HK-2 (cell line): Measurements from ENCODE around the gene WDR45B.

Experiments
- DNase-seq: peaks from one replicate; pipeline ENCODE4 v3.0.0-alpha.2; 2018; ENCODE audit not compliant: unreplicated experiment

WDR45B gene

DNA sequence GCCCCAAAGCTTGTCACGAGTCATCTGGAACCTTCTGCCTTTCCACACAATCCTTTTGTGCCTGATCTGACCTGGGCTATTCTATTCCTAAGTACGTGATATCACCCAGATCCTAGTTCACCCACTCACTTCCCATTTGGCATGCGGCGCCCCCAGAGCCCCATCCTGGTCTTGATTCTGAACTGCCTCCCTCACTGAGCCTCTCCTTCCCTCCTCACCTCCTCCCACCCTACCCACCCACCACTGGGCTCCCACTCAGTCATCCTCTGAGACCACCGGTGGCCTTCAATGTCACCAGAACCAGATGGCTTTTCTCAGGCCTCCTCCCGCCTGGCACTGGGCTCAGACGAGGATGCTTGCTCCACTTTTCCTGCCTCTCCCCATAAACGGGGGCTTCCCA, 18.5 kb downstream of the WDR45B start:
- DNase-seq: no peak

DNA sequence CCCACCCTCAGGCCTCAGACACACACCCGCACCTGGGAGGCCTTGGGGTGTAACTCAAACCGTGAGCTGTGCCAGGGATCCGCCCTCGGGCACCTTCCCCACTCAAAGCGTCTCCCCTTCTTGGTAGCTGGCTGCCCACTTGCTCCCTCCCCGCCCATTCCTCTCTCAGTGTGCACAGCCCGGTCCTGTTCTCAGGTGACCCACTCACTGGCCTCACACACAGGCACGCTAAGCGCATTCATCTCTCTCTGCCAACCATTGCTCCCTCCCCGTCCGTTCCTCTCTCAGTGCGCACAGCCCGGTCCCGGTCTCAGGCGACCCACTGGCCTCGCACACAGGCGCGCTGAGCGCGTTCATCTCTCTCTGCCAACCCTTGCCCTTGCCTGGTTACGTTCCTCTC, 20.8 kb downstream of the WDR45B start:
- DNase-seq: no peak

DNA sequence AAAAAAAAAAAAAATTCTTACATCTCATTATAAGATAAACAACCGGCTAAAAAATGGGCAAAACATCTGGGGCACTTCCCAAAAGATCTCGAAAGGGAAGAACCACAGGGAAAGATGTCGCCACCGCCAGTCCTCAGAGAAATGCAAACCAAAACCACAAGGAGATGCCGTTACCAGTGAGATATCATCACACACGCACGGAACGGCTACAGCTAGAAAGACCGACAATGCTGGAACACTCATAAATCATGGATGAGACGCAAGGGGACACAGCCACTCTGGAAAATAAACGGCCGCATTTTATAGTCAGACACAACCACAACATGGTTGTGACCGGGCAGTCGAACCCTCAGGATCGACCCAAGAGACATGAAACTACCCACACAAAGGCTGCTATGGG, 24.5 kb downstream of the WDR45B start:
- no peak for DNase-seq

DNA sequence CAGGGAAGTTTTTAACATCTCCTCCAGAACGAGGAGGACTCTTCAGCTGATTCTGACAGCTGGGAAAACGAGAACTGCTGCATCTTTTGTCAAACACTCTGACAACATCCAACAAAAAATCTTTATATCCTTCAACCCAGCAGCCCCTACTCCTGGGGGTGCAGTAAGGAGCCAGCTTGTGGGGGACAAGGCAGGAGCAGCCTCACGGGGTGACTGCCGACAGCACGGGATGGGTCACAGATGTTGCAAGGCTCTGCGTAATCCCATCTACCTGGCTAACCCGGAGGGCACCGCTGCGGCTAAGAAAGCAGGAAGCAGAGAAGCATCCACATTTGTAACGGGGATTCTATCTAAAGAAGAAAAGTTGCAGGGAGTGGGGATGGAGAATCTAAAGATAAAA, 28.6 kb downstream of the WDR45B start:
- no peak for DNase-seq

DNA sequence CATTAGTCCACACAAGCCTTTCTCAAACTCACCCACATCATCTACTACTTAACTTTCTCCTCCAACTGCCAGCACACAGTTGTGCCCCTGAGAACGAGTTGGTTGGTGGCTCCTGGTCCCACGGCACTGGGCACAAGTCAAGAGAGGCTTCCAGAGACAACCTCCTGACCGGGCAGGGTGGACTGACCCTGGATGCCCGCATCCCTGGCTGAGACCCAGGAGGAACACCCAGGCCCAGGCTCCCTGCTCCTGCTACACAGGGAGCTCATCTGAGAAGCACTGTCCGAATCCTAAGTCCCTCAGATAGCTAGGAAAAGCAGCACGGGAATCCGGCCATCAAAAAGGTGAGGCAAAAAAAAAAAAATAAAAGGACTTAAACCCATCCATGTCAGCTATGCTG, 29.0 kb downstream of the WDR45B start:
- no peak for DNase-seq

DNA sequence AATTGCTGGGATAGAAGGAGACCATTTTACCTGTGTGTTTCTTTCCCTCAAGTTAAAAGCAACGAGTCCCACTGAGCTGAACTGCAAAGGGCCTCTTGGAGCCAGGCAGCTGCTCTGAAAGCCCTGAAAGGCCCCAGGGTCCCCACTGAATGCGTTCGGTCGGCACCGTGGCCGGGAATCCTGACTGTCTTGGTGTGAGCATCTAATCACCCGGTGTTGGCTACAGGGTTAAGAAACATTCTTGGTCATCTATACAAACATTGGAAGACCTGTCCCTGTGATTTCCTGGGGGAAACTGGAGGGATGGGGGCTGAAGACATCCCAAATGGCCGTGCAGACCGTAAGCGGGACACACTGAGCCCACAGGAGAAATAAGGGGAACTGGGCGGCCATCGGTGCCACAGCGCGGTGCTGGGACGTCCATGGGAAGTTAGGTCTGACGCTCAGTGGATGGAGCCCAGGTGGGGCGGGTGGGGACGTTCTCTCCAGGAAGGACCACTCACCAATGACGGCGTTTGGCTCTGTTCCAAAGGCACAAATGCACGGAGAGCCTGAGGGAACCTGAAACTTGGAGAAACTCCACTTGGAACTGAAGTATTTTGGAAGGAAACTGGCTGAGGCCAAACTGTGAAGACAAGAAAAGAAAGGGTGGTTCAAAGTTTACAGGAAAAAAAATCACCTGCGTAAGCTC, 32.1 kb downstream of the WDR45B start:
- DNase-seq: no peak

DNA sequence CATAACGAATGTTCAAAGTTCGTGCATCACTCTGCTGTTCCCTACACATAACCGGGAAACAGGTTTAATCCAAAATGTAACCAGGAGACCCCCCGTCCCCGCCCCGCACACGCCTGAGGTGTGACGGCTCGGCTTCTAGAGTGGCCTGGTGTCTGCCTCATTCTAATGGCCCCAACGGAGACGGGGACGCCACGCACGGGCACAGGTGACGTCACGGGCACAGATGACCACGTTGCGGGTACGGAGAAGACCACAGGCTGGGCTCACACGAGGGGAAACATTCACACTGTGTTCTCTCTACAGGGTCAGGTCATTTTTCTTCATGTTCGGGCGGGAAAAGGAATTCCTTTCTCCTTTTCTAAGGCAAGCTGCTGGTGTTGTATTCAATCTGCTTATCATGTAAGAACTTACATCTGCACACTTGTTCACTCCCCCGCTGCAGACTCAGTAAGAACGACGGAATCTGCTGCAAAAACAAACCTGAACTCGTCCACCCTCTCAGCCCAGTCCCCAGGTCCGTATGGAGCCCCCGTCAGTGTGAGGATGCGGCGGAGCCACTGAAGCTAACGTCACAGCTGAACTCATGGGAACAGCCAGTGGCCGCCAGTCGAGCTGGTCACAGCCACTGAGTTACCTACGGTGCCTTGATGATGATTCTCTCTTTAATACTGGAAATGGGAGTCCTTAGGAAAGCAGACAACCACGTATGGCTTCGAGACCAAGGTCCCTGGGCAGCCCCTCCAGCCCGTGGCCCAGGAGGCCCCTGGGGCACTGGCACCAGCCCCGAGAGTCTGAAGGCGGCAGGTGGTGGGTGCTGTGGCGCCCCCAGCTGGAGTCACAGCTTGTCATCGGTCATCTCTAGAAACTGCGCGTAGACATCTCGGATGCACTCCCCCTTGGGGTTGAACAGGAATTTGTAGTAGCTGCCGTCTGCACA, 32.9 kb downstream of the WDR45B start:
- DNase-seq: no peak

DNA sequence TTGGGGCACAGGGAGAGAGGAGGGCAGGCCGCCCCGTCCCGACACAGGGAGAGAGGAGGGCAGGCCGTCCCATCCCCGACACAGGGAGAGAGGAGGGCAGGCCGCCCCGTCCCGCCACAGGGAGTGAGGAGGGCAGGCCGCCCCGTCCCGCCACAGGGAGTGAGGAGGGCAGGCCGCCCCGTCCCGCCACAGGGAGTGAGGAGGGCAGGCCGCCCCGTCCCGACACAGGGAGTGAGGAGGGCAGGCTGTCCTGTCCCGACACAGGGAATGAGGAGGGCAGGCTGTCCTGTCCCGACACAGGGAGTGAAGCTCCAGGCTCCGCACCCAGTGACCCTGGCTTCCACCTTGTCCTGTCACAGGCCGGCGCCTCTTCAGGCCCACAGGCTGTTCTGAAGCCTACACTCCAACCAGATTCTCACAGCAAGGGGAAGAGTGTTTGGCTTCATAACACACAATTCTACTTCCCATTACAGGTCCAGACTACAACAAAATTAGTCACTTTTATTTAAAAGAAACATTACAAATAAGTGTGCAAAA, 34.1 kb downstream of the WDR45B start:
- no peak for DNase-seq

DNA sequence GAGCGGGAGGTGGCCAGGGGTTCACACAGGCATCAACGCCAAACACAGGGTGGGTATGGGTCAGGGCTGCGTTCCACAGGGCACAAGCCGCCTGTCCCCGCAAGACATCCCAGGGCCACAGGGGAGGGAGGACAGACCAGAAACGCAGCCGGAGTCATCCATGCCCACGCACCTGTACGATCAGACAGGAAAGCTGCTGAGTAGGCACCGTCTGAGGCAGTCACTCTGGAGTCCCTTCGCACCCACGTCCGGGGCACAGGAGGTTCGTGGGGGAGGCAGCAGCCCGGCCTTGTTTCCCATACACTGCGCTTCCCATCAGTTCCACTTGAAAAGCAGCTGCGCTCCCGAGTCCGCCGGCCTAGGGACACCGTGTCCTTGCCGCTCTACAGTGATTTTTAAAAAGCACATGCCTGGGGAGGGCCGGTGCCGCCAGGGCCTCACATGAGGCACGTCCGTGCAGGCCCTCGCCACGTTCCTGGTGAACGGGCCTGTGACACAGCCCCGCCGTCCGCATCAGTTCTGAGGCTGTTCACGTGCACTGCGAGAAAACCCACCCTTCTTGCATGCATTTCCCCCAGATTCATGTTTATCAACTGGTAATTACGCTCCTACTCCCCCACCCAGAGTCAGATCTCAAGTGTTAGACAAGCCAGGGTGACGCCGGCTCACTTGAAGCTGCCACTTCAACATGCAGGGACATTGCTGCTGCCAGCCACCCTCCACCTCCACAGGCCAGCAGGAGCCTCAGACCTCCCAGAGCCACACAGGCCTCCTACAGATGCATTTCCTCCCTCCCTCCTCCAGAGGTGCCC, 34.8 kb downstream of the WDR45B start:
- DNase-seq: no peak

DNA sequence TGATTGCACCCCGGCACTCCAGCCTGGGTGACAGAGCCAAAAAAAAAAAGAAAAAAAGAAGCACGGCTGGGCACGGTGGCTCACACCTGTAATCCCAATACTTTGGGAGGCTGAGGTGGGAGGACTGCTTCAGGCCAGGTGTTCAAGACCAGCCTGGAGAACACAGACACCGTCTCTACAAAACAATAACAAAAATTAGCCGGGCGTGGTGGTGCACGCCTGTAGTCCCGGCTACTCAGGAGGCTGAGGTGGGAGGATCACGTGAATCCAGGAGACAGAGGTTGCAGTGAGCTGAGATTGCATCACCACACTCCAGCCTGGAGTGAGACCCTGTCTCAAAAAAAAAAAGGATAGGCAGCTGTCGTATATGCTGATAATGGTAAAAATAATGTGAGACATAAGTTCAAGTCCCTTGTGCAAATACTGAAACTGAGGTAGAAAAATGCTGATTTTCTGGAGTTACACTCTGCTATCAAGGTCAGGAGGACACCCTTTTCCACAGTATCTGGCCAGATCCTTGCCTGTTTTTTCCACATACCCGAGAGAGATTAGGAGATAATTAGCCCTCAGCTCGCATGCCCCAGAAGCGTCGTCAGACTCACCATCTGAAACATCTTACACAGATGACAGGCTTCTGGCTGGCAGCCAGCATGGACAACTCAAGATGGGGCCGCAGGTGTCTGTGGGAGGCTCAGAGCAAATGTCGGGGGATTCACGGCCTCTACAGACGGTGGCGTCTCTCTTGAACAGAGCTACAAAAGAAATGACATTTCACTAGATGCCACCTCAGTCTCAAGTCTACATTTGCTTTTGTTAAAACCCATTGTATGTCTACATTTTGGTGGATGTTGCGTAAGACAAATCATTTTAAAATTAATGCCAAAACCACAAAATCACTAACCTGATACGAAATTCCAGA, 36.8 kb downstream of the WDR45B start:
- DNase-seq: no peak

DNA sequence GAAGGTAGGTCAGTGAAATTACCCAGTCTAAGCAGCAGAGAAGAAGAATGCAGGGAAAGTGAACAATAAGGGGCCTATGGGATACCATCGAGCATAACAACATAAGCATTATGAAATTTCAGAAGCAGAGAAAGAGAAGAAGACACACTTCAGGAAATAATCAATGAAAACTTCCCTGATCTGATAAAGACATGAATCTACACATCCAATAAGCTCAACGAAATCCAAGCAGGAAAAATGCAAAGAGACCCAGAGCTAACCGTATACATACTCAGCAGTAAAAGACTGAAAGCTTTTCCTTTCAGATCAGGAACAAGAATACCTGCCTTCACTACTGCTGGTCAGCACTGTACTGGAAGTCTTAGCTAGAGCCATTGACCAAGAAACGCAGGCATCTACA, 38.6 kb downstream of the WDR45B start:
- no peak for DNase-seq

DNA sequence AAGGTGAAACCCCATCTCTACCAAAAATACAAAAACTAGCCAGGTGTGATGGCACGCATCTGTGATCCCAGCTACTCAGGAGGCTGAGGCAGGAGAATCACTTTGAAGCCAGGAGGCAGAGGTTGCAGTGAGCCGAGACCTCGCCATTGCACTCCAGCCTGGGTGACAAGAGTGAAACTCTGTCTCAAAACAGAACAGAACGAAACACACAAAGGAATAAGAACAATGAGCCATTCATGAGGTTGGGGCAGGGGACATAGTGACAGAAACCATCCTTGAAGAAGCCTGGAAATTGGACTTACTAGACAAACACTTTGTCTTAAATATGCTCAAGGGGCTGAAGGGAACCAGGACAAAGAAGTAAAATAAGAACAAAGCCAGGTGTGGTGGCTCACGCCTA, 39.4 kb downstream of the WDR45B start:
- DNase-seq: no peak

DNA sequence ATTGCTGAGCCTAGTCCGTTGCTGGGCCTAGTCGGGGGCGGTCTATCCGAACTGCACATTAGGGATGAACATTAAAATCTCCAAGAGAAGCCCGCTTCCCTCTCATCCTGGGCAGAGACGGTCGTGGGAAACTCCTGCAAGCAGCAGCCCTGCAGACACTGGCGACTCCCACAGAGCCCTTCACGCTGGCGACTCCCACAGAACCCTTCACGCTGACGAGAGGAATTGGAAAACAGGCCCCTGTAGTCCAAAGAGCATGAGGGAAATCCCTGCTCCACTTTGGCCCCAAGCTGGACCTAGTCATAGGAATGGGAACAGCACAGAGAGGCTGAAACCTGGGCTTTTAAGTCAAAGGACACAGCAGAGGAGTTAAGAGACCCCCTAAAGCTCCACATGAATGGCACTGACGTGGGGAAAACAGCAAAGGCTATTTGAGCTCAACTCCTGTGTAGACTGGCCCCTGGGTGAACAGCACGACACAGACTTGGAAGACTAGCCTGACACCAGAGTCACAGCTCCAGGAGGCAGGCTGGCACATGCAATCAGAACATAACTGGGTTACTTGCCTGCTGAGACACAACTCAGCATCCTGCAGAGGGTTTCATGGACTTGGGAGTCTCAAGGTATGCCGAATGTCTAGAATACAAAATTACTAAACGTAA, 42.2 kb downstream of the WDR45B start:
- DNase-seq: no peak

DNA sequence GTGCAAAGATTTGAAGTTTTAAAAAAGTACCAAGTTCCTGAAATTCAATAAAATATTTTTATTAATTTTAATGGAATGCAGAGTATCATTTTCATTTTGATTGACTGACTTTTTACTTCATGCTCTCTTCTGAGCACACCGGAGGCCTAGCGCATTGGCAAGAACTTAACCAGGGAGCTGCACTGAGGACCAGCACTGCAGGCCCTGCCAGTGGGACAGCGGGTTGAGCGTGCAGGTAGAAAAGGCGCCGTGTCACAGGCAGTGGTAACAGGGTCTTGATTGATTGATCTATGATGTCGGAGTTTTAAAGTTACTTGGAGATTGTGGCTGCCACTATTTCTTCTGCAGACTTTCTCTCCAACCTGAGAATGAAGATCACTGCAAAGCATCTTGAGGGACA, 43.7 kb downstream of the WDR45B start:
- DNase-seq: no peak

DNA sequence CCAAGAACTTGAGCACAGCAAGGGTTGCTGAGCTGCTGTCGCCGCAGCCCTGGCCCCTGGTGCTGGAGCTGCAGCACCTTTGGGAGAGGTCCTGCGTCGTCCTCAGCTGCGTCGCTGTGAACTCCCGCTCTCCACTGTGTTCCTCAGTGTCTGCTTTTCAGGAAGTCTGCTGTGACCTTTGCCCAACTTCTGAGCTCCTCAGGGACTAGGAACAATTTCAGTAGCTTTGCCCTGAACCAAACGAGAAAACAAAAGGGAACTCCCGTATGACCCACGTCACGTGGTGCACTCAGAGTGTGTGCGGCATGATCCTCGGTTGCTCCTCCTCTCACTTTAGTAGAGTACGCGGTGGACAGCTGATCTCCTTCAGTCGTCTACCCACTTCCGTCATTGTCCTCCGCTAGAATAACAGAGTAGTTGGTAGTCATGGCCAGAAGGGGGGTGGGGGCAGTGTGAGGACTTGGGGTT, 44.2 kb downstream of the WDR45B start:
- no peak for DNase-seq

DNA sequence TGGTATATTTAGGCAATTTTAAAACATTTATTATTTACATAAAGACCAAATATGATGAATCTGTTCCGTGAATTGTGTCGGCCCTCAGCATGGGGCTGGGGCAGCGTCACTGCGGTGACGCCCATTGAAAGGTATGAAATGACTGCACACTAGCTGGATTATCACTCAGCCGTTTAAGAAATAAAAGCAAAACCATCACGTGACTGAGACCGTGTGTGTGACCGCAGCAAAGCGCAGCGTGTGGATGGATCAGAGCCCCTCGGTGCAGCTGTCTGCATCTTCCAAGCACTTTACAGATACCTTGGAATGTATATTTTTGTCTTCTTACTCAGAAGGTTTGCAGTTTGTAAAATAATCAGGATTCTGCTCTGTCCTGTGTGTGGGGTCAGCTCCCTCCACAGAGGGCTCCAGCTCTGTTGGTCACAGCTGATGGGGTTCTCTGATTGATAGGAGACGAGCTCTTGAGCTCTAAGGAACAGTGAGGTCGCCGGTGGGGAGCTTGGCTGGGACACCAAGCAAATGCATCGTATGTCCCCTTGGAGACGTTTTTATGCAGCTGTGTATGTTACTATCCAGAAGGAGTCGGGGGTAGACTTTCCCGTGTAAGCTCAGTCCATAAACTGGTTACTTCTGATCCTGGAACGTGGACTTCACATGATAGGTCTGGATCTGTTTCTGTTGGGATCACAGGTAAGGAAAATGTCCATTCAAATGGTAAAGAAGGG, 45.1 kb downstream of the WDR45B start:
- DNase-seq: no peak

DNA sequence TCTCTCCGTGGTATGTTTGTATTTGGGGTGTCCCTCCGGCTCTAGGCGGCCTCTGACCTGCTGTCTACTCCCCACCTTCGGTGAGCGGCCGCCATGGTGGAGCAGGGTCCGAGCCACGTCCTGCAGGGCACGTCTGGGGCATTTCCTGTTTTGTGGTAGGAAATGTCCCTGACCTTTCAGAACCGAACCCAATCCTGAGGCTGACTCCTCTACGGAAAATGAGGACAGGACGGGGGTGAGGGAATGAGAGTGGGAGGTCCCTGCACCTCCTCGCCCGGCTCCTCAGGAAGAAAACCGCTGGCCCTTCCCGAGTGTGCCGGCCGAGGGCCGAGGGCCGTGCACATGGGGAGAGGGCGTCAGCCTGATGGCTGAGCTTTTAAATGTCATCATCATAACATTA, 45.8 kb downstream of the WDR45B start:
- DNase-seq: no peak

DNA sequence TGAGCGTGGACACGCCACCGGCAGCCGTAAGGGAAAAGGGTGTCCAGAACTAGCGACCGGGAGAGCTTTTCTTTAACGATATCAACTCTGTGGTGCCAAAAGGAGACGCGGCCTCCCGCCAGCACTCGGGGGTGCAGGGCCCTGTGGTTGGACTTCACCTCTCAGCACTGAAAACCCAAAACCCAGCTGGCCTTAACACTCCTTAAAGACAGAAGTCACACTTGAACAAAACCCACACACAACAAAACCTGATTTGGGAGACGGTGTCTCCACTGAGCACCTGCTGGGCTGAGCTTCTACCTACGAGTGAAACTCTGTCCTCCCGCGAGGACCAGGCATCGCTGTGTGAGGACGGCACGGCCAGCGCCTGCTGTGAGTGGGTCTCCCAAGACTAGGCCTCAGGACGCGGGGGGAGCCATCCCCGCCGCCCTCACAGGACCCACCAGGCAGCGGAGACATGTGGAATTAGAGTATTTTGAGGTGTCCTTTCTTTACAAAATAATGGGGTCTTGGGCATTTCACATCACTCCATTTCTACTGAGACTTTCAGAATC, 46.7 kb downstream of the WDR45B start:
- no peak for DNase-seq

DNA sequence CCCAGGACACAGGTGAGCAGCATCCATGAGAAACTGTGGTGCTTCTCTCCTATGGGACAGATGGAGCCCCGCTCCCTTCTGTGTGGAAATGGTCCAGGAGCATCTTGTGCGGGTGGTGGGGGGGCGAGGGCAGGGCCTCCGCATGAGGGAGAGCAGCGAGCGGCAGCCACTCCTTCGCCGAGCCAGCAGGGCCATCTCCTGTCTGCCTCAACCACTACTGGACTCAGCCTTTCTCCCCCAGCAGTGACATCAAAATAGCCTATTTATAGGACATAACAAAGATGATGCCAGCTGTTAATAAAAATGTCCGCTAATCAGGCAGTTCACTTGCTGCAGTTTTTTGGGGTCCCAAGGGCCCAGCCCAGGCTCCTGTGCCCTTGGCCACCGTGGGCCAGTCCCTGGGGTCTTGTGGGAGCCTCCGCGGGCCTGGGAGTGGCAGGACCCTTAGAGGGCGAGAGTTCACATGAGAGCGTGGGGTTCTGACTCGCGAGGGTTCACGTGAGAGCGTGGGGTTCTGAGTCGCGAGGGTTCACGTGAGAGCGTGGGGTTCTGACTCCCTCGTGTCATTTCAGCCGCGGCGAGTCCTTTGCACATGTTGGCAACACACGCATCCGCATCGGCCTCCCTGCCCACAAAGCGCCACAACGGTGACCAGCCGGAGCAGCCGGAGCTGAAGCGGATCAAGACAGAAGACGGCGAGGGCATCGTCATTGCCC, 47.4 kb downstream of the WDR45B start:
- no peak for DNase-seq
